Neural progenitor cell (in vitro differentiated cells): Measurements from ENCODE around the gene PLCB3. TPM values are rescaled to one million over a fixed set of nuclear protein-coding genes. Genes with fewer than 3 reads are reported as not detected.

Source experiments
- DNase-seq: peaks from one replicate; pipeline ENCODE4 v3.0.0-alpha.2; 2016; ENCODE audit warnings: low spot score
- H2AFZ ChIP-seq: fragments of 200-600 bp; sonication (generic); replicated peaks from 2 replicates; pipeline ENCODE4 v1.6.1; 2016; ENCODE audit warnings: antibody characterized with exemption
- H3F3A ChIP-seq: fragments of 200-600 bp; sonication (generic); 2 replicates; pipeline ENCODE4 v1.6.1; 2016; ENCODE audit warnings: antibody characterized with exemption, low read depth
- H3K27ac ChIP-seq: fragments of 200-600 bp; sonication (generic); 2 replicates; pipeline ENCODE4 v1.5.1; 2016; ENCODE audit warnings: mild to moderate bottlenecking
- H3K27me3 ChIP-seq: fragments of 200-600 bp; sonication (generic); 2 replicates; pipeline ENCODE4 v1.6.1; 2016; ENCODE audit warnings: mild to moderate bottlenecking, moderate library complexity
- H3K36me3 ChIP-seq: fragments of 200-600 bp; sonication (generic); 2 replicates; pipeline ENCODE4 v1.5.1; 2016
- H3K4me1 ChIP-seq: fragments of 200-600 bp; sonication (generic); 2 replicates; pipeline ENCODE4 v1.6.1; 2016; ENCODE audit warnings: mixed run types
- H3K4me2 ChIP-seq: fragments of 200-600 bp; sonication (generic); 2 replicates; pipeline ENCODE4 v1.6.1; 2016
- H3K4me3 ChIP-seq: fragments of 200-600 bp; sonication (generic); 2 replicates; pipeline ENCODE4 v1.5.1; 2016
- H3K79me2 ChIP-seq: fragments of 200-600 bp; sonication (generic); 2 replicates; pipeline ENCODE4 v1.6.1; 2016; ENCODE audit warnings: low read depth
- H3K9ac ChIP-seq: fragments of 200-600 bp; sonication (generic); 2 replicates; pipeline ENCODE4 v1.6.1; 2016
- H3K9me3 ChIP-seq: fragments of 200-600 bp; sonication (generic); 2 replicates; pipeline ENCODE4 v1.5.1; 2016; ENCODE audit warnings: low read depth
- H4K20me1 ChIP-seq: fragments of 200-600 bp; sonication (generic); 2 replicates; pipeline ENCODE4 v1.6.1; 2016; ENCODE audit warnings: low read depth
- H3K27ac Mint-ChIP-seq: 3 replicates; pipeline ENCODE4 v1.8.0; 2021; ENCODE audit warnings: mixed read lengths
- H3K27me3 Mint-ChIP-seq: 2 replicates; pipeline ENCODE4 v1.8.0; 2022; ENCODE audit warnings: low read depth, mild to moderate bottlenecking, inconsistent platforms, moderate library complexity, mixed read lengths; ENCODE audit not compliant: insufficient read depth
- H3K36me3 Mint-ChIP-seq: 3 replicates; pipeline ENCODE4 v1.8.0; 2021; ENCODE audit warnings: mixed read lengths
- H3K4me1 Mint-ChIP-seq: 3 replicates; pipeline ENCODE4 v1.8.0; 2021; ENCODE audit warnings: mixed read lengths
- H3K4me3 Mint-ChIP-seq: 3 replicates; pipeline ENCODE4 v1.8.0; 2021; ENCODE audit warnings: mild to moderate bottlenecking, moderate library complexity, mixed read lengths
- H3K9me3 Mint-ChIP-seq: 3 replicates; pipeline ENCODE4 v1.8.0; 2020; ENCODE audit warnings: mixed read lengths
- CTCF ChIP-seq: fragments of 200-600 bp; sonication (generic); IDR thresholded peaks from 2 replicates; pipeline ENCODE4 v1.5.1; 2017; ENCODE audit warnings: antibody characterized with exemption, mild to moderate bottlenecking
- EZH2 ChIP-seq: fragments of 200-600 bp; sonication (generic); IDR thresholded peaks from 2 replicates; pipeline ENCODE4 v1.6.1; 2017; ENCODE audit warnings: antibody characterized with exemption, mild to moderate bottlenecking, moderate library complexity
- EZH2phosphoT487 ChIP-seq: fragments of 200-600 bp; sonication (generic); IDR thresholded peaks from 2 replicates; pipeline ENCODE4 v1.6.1; 2017; ENCODE audit warnings: antibody characterized with exemption
- total RNA-seq: library from RNA; depleted of rRNA; stranded (reverse); fragments of >200 nt; gene quantifications from 2 replicates; pipeline ENCODE4 v1.2.3, GENCODE V29; 2015; ENCODE audit warnings: low replicate concordance

PLCB3 gene
- total RNA-seq, 1 donor from 2014 or later = 15.6 TPM

GRCh38 chr11:64233913-64234586 is 17.3 kb upstream of the PLCB3 start, which contains the start of gene VEGFB:
TSS of gene VEGFB (plus strand) at chr11:64234584. CDS start at chr11:64234834, 250 bp downstream.
- Mint-ChIP-seq H3K4me1 (peaks cover 23% of the 10 kb centered on the region), H3K9me3 (no peaks in the 10 kb centered on the region), H3K4me3 (peak within 1 kb of the TSS; percentile 92), H3K27me3 (peaks cover 16% of the 10 kb centered on the region), H3K27ac (no peak within 1 kb of the TSS), H3K36me3 (no peaks in the 10 kb centered on the region)
- Histone ChIP-seq H3K79me2 (no peaks in the 10 kb centered on the region), H2AFZ (peak within 1 kb of the TSS; percentile 85), H3K4me1 (peaks cover 8% of the 10 kb centered on the region), H3K27me3 (peaks cover 47% of the 10 kb centered on the region), H4K20me1 (peaks cover 3% of the 10 kb centered on the region), H3K36me3 (no peaks in the 10 kb centered on the region), H3K27ac (no peak within 1 kb of the TSS), H3F3A (peaks cover 44% of the 10 kb centered on the region), H3K4me2 (peak within 1 kb of the TSS; percentile 94), H3K9me3 (no peaks in the 10 kb centered on the region), H3K4me3 (peak within 1 kb of the TSS; percentile 84), H3K9ac (no peak within 1 kb of the TSS)
- peak; percentile 74 for DNase-seq
- TF ChIP-seq CTCF (no peak), EZH2phosphoT487 (peak; percentile 5)

DNA sequence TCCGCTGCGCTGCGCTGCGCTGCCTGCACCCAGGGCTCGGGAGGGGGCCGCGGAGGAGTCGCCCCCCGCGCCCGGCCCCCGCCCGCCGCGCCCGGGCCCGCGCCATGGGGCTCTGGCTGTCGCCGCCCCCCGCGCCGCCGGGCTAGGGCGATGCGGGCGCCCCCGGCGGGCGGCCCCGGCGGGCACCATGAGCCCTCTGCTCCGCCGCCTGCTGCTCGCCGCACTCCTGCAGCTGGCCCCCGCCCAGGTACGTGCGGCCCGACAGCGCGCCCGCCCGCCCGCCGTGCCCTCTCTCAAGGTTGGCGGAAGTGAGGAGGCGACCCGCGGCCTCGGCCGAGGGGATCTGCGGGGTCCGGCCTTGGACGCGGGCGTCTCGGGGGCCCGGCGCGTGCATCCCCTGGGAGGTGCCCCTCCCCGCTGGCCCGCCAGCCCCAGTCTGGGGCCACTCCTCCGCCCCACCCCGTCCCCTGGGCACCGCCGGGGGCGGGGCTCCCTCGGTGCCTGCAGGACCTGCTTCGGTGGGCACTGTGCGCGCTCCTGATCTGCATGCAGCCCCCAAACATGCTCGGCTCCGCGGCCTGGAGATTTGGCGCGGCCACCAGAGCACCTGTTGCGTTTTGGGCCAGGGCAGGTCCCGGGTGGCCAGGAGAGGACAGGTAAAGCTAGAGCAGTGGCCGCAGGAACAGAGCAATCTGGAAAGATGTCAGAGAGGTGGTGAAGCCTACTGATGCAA is 16.5 kb upstream of the PLCB3 start:
- H3K4me3 ChIP-seq = peak overlapping the region; percentile 84
- peak overlapping the region; percentile 85 for H2AFZ ChIP-seq
- peaks cover 47% of the 10 kb centered on the region for H3K27me3 ChIP-seq
- peaks cover 4% of the 10 kb centered on the region for H3K4me1 ChIP-seq
- Mint-ChIP-seq H3K27me3 (peaks cover 18% of the 10 kb centered on the region), H3K4me1 (peaks cover 18% of the 10 kb centered on the region), H3K27ac (no peak overlapping the region), H3K36me3 (no peaks in the 10 kb centered on the region), H3K4me3 (peak overlapping the region; percentile 85), H3K9me3 (no peaks in the 10 kb centered on the region)
- no peaks in the 10 kb centered on the region for H3K79me2 ChIP-seq
- peak; percentile 64 for DNase-seq
- no peaks in the 10 kb centered on the region for H3K9me3 ChIP-seq
- H3K9ac ChIP-seq = no peak overlapping the region
- H3K27ac ChIP-seq = no peak overlapping the region
- no peak for TF ChIP-seq EZH2
- peak; percentile 5 for TF ChIP-seq CTCF
- peak; percentile 8 for TF ChIP-seq EZH2phosphoT487
- H3F3A ChIP-seq = peaks cover 38% of the 10 kb centered on the region
- H4K20me1 ChIP-seq = peaks cover 3% of the 10 kb centered on the region
- H3K4me2 ChIP-seq = peak overlapping the region; percentile 94
- no peaks in the 10 kb centered on the region for H3K36me3 ChIP-seq

DNA sequence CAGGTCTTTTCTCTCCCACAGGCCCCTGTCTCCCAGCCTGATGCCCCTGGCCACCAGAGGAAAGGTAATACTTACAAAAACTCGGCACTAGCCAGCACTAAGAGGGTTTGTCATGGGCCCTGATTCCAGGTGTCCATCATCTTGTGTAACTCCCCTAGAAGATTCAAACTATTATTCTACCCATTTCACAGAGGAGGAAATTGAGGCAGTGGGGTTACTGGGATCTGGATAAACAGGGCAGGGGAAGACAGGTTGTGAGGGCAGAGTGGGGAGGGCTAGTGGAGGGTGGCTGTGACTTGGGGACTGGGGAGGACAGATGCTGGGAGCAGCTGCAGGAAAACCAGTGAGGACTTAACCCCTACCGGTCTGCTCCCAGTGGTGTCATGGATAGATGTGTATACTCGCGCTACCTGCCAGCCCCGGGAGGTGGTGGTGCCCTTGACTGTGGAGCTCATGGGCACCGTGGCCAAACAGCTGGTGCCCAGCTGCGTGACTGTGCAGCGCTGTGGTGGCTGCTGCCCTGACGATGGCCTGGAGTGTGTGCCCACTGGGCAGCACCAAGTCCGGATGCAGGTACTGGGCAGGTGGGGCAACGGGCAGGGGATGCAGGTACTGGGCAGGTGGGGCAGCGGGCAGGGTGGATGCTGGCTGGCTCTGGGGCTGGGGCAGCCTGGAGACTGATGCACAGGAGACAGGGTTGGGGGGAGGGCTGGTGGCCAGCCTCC is 15.7 kb upstream of the PLCB3 start:
- Histone ChIP-seq H3K9me3 (no peaks in the 10 kb centered on the region), H3K4me1 (peaks cover 9% of the 10 kb centered on the region), H3K79me2 (no peaks in the 10 kb centered on the region), H3K4me3 (peak overlapping the region; percentile 84), H3F3A (peaks cover 41% of the 10 kb centered on the region), H3K36me3 (no peaks in the 10 kb centered on the region), H2AFZ (peak overlapping the region; percentile 85), H3K9ac (no peak overlapping the region), H4K20me1 (peaks cover 3% of the 10 kb centered on the region), H3K27ac (no peak overlapping the region), H3K27me3 (peaks cover 47% of the 10 kb centered on the region), H3K4me2 (peak overlapping the region; percentile 94)
- Mint-ChIP-seq H3K27ac (no peak overlapping the region), H3K4me1 (peaks cover 23% of the 10 kb centered on the region), H3K4me3 (peak overlapping the region; percentile 85), H3K36me3 (no peaks in the 10 kb centered on the region), H3K9me3 (no peaks in the 10 kb centered on the region), H3K27me3 (peaks cover 17% of the 10 kb centered on the region)
- TF ChIP-seq EZH2phosphoT487 (no peak), CTCF (no peak), EZH2 (no peak)
- no peak for DNase-seq
